Measurements from ENCODE around the gene NET1. TPM values are rescaled to one million over a fixed set of nuclear protein-coding genes. Genes with fewer than 3 reads are reported as not detected.
"Not testable (repeated sequence)": the region's sequence is repeated elsewhere in the genome, so short reads cannot be mapped to it uniquely, and the experiment has no call there.

The NET1 gene
- polyA plus RNA-seq, 3 donors = 126 to 153 (median 144) TPM

DNA sequence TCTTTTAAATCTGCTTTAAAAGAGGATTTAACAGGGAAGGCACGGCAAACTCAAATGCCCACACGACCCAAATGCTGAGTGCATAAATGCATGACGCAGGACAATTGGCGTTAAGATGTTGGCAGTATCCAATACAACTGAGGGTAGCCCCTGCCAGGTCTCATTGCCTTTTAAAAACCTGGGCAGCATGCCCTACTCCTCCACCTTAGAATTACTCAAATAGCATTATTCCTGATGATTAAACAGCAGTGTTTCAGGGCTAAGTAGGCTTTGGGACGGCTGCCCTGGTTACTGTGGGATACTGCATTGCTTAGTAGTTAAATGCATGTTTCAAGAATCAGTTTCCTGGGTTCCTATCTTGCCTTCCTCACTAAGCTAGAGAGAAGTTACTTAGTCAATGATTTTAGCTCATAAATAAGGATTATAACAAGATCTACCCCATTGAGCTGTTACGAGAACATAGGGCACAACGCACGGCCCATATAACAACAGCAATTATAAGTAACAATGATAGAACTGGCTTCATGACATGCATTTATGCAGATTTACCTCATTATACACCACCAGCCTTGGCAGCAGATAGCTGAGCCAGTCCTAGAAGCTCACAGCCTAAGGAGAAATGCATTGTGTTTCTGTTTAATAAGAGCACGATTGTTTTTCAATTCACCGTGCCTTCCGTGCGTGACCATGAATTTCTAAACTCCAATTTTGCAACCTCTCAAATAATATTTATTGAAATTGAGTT lies 15.6 kb upstream of the NET1 start:
- DNase-seq (ENCODE audit: low read depth in 3 of 3, low spot score in 2 of 3) = no peak

- DNase-seq (ENCODE audit: low read depth in 3 of 3, low spot score in 2 of 3) = no peak
Observed at GRCh38 chr10:5399332-5399731, 13.0 kb upstream of the NET1 start.

GRCh38 chr10:5400468-5401240 lies 11.7 kb upstream of the NET1 start:
- no peak for DNase-seq (ENCODE audit: low read depth in 3 of 3, low spot score in 2 of 3)

- DNase-seq (ENCODE audit: low read depth in 3 of 3, low spot score in 2 of 3) = no peak
Observed at GRCh38 chr10:5402798-5403197, 9.6 kb upstream of the NET1 start.

DNA sequence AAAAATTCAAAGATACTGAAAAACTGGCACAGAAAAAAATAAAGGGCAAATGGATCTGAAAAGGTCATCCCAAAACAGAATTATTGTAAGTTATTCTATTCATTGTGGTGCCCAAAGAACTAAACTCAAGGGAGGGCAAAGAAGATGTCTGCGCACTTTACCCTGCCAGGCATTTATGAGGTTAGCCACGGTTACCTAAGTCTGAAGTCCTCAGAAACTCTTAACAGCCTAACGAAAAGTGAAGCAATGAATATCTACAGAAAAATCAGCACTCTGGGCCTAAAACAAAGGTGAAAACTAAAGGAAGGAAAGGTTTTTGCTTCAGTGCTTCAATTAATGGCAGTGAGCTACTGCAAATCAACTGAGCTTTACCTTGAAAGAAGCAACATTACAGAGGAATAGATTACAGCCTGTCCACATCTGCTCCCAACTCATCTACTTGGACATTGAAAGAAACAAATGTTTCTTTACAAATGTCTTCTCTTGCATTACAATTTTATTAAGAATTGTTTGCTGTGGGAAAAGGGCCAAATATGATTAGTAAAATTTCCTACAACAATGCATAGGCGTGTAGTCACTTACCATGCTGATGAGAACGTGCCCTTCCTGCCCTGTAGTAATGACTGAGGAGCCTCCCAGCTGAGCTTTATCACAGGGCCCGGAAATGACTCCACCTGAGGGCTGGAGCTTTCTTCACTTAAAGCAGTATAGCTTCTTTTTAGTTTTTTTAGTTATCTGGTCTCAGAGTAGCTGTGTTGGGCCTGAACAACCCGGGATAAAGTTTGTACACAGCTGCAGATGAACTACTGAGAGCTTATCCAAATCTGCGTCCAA lies 7.9 kb upstream of the NET1 start, which contains the start of gene TUBAL3:
Gene TUBAL3, minus strand, starts transcription at position 621 of the 834 bp plus-strand sequence. Its CDS starts 36 bp downstream, at position 585.
- no peak for DNase-seq (ENCODE audit: low read depth in 3 of 3, low spot score in 2 of 3)

- no peak for DNase-seq (ENCODE audit: low read depth in 3 of 3, low spot score in 2 of 3)
Observed at GRCh38 chr10:5406918-5407317, 5.4 kb upstream of the NET1 start.

DNA sequence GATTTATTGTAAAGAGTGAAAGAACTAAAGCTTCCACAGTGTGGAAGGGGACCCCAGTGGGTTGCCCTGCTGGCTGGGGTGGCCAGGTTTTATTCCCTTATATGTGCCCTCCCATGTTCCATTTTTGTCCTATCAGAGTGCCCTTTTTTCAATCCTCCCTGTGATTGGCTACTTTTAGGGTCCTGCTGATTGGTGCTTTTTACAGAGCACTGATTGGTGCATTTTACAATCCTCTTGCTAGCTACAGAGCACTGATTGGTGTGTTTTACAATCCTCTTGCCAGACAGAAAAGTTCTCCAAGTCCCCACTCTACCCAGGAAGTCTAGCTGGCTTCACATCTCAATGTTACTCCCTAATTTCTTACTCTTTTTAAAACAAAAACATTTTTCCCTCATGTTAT lies 1.6 kb upstream of the NET1 start:
- not testable (repeated sequence) for DNase-seq (ENCODE audit: low read depth in 3 of 3, low spot score in 2 of 3)

- no peak for DNase-seq (ENCODE audit: low read depth in 3 of 3, low spot score in 2 of 3)
Observed at GRCh38 chr10:5411941-5412276, 448 bp upstream of the NET1 start.

DNA sequence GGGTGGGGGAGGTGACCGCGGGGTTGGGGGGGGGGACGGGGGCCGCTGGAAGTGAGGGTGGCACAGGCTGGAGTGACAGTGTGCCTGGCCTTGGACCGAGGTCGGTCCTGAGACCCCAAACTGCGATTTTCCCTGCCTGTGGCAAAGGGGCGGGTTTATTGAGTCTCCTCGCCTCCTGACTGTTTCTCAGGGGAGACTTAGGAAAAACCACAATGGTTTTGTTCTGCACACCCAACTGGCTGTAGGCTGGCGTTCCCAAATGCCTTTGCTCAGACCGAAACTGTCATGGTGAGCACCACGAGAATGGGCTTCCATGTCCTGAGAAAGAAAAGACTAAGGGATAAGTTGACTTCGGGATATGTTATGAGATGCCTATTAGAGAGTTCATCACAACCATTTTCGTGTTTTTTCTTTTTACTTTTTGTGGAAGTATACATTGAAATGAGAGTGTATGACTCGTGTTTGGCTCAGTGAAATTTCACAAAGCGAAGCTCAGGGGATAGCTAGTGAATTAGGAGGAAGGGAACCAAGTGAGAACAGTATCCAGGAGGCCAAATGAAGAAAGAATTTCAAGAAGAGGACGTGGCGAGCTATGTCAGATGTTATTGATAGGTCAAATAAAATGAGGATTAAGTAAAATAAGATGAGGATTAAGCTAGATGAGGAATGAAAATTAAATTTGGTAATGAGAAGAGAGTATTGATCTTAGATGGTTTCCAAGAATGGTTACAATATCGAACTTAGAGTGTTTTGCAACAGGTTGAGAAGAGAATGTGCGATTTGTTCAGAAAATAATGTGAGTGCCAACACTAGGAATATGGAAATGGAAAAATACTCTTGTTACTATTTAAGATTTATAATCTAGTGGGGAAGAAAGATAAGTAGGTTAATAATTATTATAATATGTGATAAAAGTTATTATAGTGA lies 918 bp downstream of the NET1 start:
- peak in 1 of 3 donors; percentile 13 for DNase-seq (ENCODE audit: low read depth in 3 of 3, low spot score in 2 of 3)

DNA sequence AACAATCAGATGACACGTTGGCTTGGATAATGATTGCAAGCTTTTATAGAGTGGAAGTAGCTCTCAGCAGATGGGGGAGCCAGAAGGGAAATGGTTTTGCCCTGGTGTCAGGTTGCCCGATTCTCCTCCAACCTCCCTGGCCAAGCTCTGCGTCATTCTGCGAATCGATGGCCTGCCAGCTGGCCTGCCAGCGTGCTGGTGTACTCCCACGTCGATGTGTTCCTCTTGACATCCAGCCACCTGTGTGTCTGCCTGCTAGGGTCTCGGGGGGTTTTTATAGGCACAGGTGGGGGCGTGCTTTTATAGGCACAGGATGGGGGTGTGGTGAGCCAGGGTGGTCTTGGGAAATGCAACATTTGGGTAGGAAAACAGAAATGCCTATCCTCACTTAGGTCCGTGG lies 4.6 kb downstream of the NET1 start:
- no peak for DNase-seq (ENCODE audit: low read depth in 3 of 3, low spot score in 2 of 3)

DNA sequence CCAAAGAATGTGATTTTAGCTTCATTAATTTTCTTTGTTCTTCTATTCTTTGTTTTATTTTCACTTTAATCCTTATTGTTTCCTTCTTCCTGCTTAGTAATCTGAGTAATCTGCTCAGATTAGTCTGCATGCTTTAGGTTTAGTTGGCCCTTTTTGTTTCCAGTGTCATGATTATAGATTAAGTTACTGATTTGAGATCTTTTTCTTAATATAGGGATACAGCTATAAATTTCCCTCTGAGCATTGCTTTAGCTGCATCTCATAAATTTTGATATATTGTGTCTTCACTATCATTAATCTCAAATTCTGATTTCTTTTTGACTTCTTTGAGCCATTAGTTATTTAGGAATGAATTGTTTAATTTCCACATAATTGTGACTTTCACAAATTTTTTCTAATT lies 6.2 kb downstream of the NET1 start:
- DNase-seq (ENCODE audit: low read depth in 3 of 3, low spot score in 2 of 3) = no peak

GRCh38 chr10:5419466-5420094 lies 7.2 kb downstream of the NET1 start:
- DNase-seq (ENCODE audit: low read depth in 3 of 3, low spot score in 2 of 3) = no peak

- DNase-seq (ENCODE audit: low read depth in 3 of 3, low spot score in 2 of 3) = no peak
Observed at GRCh38 chr10:5423771-5424170, 11.4 kb downstream of the NET1 start.

- no peak for DNase-seq (ENCODE audit: low read depth in 3 of 3, low spot score in 2 of 3)
Observed at GRCh38 chr10:5424751-5425150, 12.4 kb downstream of the NET1 start.

DNA sequence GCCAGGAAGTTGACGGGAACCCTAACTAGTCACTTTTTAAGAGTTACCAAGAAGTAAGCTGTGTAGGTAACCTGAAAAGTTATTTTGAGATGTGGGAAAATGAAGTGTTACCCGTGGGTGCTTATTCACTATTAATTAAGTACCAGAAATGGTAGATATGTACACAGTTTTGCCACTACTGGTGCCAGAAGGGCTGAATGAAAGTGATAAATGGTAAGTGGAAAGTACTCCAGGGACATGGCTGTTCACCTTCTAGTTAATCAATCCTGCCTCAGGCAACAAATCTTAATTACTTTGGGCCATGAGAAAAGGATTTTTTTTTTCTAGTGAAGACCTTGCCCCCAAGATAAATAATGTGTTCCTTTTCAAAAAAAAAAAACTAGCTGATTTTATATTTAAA lies 15.8 kb downstream of the NET1 start:
- DNase-seq (ENCODE audit: low read depth in 3 of 3, low spot score in 2 of 3) = no peak

GRCh38 chr10:5433182-5433581 lies 20.8 kb downstream of the NET1 start:
- no peak for DNase-seq (ENCODE audit: low read depth in 3 of 3, low spot score in 2 of 3)

- no peak for DNase-seq (ENCODE audit: low read depth in 3 of 3, low spot score in 2 of 3)
Observed at GRCh38 chr10:5434017-5434753, 21.8 kb downstream of the NET1 start.

- DNase-seq (ENCODE audit: low read depth in 3 of 3, low spot score in 2 of 3) = no peak
Observed at GRCh38 chr10:5435328-5435727, 23.0 kb downstream of the NET1 start.

DNA sequence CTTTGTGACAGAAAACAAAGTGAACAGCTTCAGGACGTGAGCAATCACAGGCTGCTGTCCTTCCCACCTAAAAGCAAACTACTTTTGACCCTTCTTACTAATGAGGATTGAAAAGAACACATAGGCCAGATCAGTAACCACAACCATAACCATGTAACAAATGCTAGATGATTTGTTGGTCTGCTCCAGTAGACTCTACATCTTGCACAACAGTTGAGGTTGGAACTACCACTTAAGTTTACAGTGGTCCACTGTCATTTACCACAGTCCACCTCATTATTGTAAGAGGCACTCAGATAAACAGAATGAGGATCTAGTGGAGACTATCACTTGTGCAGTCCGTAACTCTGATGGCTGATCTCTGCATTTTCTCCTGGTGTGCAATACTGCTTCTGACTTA lies 27.8 kb downstream of the NET1 start:
- DNase-seq (ENCODE audit: low read depth in 3 of 3, low spot score in 2 of 3) = no peak
